Measurements from ENCODE around the gene GH1.
"Not testable (repeated sequence)": the region's sequence is repeated elsewhere in the genome, so short reads cannot be mapped to it uniquely, and the experiment has no call there.

GRCh38 chr17:63871646-63872365 is 46.8 kb downstream of the GH1 start:
- TF ChIP-seq CTCF (IDR thresholded peaks at IDR 0.05); POLR2AphosphoS5 (IDR thresholded peaks at IDR 0.05; ENCODE audit: insufficient read depth in 1 of 2, low read depth in 1 of 2): not testable (repeated sequence)

Data from vagina (tissue), 2 donors.